ENCODE data around the gene UBASH3A.

DNA sequence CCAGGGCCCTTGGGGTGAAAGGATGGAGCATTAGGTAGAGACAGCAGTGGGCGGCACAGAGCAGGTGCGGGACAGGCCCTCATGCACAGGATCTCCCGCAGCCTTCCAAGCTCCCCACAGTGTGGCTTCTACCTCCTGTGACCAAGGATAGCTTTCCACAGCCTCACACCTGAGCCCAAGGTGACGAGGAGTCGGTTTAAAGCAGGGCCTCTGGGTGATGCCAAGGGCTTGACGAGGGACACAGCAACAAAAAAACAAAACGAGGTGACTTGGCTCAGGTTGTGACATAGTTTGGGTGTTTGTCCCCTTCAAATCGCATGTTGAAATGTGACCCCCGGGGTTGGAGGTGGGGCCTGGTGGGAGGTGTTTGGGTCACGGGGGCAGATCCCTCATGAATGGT lies 77.0 kb downstream of the UBASH3A start:
- TF ChIP-seq, protein P1, sequence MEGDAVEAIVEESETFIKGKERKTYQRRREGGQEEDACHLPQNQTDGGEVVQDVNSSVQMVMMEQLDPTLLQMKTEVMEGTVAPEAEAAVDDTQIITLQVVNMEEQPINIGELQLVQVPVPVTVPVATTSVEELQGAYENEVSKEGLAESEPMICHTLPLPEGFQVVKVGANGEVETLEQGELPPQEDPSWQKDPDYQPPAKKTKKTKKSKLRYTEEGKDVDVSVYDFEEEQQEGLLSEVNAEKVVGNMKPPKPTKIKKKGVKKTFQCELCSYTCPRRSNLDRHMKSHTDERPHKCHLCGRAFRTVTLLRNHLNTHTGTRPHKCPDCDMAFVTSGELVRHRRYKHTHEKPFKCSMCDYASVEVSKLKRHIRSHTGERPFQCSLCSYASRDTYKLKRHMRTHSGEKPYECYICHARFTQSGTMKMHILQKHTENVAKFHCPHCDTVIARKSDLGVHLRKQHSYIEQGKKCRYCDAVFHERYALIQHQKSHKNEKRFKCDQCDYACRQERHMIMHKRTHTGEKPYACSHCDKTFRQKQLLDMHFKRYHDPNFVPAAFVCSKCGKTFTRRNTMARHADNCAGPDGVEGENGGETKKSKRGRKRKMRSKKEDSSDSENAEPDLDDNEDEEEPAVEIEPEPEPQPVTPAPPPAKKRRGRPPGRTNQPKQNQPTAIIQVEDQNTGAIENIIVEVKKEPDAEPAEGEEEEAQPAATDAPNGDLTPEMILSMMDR (IDR thresholded peaks at IDR 0.05) = no peak
- TF ChIP-seq POLR2AphosphoS5 (IDR thresholded peaks at IDR 0.05) (no peak), POLR2A (IDR thresholded peaks at IDR 0.05) (no peak)
